SK-N-SH (cell line): ENCODE data around the gene S100A10.

Experiments
- CTCF ChIP-seq: fragments of 200-600 bp; sonication (generic); IDR thresholded peaks from 2 replicates; pipeline ENCODE4 v1.6.1; 2017; ENCODE audit warnings: antibody characterized with exemption, mild to moderate bottlenecking, moderate library complexity
- EP300 ChIP-seq, 2 experiments: IDR thresholded peaks; 2 replicates each; pipeline versions ENCODE4 v1.4.0 to v1.6.1; 2012; ENCODE audit warnings: borderline replicate concordance in 1 of 2, low read depth in 1 of 2, low read length in 1 of 2
- FOSL2 ChIP-seq: IDR thresholded peaks from 2 replicates; pipeline ENCODE4 v1.4.0; 2012; ENCODE audit warnings: low read depth, mild to moderate bottlenecking, moderate library complexity, borderline replicate concordance
- JUND ChIP-seq: IDR thresholded peaks from 2 replicates; pipeline ENCODE4 v1.4.0; 2012
- POLR2AphosphoS5 ChIP-seq: IDR thresholded peaks from 2 replicates; pipeline ENCODE4 v1.6.1; 2012; ENCODE audit warnings: low read depth, low read length
- SIN3A ChIP-seq: IDR thresholded peaks from 2 replicates; pipeline ENCODE4 v1.6.1; 2012; ENCODE audit warnings: low read depth, mild to moderate bottlenecking, low read length, moderate library complexity, borderline replicate concordance
- TAF1 ChIP-seq: IDR thresholded peaks from 2 replicates; pipeline ENCODE4 v1.6.1; 2012; ENCODE audit warnings: low read depth, mild to moderate bottlenecking, low read length, moderate library complexity, borderline replicate concordance
- TCF12 ChIP-seq: IDR thresholded peaks from 2 replicates; pipeline ENCODE4 v1.4.0; 2012
- YY1 ChIP-seq: IDR thresholded peaks from 2 replicates; pipeline ENCODE4 v1.4.0; 2012; ENCODE audit warnings: low read depth, mild to moderate bottlenecking
- TF ChIP-seq, protein P1 (sequence below): IDR thresholded peaks from 2 replicates; pipeline ENCODE4 v1.4.0; 2012; ENCODE audit warnings: low read depth, borderline replicate concordance

GRCh38 chr1:151982300-151983005 is 11.2 kb downstream of the S100A10 start:
- no peak for TF ChIP-seq SIN3A
- no peak for TF ChIP-seq POLR2AphosphoS5
- no peak for TF ChIP-seq EP300 (IDR thresholded peaks at IDR 0.05; ENCODE audit: borderline replicate concordance in 1 of 2, low read depth in 1 of 2, low read length in 1 of 2)
- no peak for TF ChIP-seq CTCF
- no peak for TF ChIP-seq YY1
- no peak for TF ChIP-seq FOSL2
- TF ChIP-seq, protein P1, sequence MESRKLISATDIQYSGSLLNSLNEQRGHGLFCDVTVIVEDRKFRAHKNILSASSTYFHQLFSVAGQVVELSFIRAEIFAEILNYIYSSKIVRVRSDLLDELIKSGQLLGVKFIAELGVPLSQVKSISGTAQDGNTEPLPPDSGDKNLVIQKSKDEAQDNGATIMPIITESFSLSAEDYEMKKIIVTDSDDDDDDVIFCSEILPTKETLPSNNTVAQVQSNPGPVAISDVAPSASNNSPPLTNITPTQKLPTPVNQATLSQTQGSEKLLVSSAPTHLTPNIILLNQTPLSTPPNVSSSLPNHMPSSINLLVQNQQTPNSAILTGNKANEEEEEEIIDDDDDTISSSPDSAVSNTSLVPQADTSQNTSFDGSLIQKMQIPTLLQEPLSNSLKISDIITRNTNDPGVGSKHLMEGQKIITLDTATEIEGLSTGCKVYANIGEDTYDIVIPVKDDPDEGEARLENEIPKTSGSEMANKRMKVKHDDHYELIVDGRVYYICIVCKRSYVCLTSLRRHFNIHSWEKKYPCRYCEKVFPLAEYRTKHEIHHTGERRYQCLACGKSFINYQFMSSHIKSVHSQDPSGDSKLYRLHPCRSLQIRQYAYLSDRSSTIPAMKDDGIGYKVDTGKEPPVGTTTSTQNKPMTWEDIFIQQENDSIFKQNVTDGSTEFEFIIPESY: no peak
- TF ChIP-seq JUND: no peak
- no peak for TF ChIP-seq TAF1
- TF ChIP-seq TCF12: no peak
